HEK293T (cell line): ENCODE data around the gene AQP6.

Experiments used
- BHLHE40 ChIP-seq: fragments of 450-650 bp; IDR thresholded peaks from 2 replicates; pipeline ENCODE4 v1.6.1; 2016; ENCODE audit warnings: mild to moderate bottlenecking, moderate library complexity, borderline replicate concordance
- ELF4 ChIP-seq: fragments of 450-650 bp; IDR thresholded peaks from 2 replicates; pipeline ENCODE4 v1.6.1; 2017; ENCODE audit warnings: antibody characterized with exemption
- FOXA1 ChIP-seq: fragments of 450-650 bp; IDR thresholded peaks from 2 replicates; pipeline ENCODE4 v1.6.1; 2016; ENCODE audit warnings: mild to moderate bottlenecking
- FOXK2 ChIP-seq: fragments of 450-650 bp; IDR thresholded peaks from 2 replicates; pipeline ENCODE4 v1.6.1; 2016; ENCODE audit warnings: mild to moderate bottlenecking
- FOXM1 ChIP-seq: fragments of 450-650 bp; IDR thresholded peaks from 2 replicates; pipeline ENCODE4 v1.6.1; 2017; ENCODE audit warnings: mild to moderate bottlenecking, borderline replicate concordance
- L3MBTL2 ChIP-seq: fragments of 450-650 bp; conservative IDR thresholded peaks from 2 replicates; pipeline ENCODE4 v1.6.1; 2016; ENCODE audit warnings: mild to moderate bottlenecking
- LEF1 ChIP-seq: fragments of 450-650 bp; IDR thresholded peaks from 2 replicates; pipeline ENCODE4 v1.6.1; 2017; ENCODE audit warnings: mild to moderate bottlenecking, borderline replicate concordance
- NFRKB ChIP-seq: fragments of 450-650 bp; IDR thresholded peaks from 2 replicates; pipeline ENCODE4 v1.6.1; 2016; ENCODE audit warnings: mild to moderate bottlenecking, moderate library complexity
- SP1 ChIP-seq: fragments of 450-650 bp; IDR thresholded peaks from 2 replicates; pipeline ENCODE4 v1.6.1; 2017
- SUZ12 ChIP-seq: fragments of 450-650 bp; IDR thresholded peaks from 2 replicates; pipeline ENCODE4 v1.6.1; 2016; ENCODE audit warnings: mild to moderate bottlenecking
- TARDBP ChIP-seq: fragments of 450-650 bp; IDR thresholded peaks from 2 replicates; pipeline ENCODE4 v1.6.1; 2016

DNA sequence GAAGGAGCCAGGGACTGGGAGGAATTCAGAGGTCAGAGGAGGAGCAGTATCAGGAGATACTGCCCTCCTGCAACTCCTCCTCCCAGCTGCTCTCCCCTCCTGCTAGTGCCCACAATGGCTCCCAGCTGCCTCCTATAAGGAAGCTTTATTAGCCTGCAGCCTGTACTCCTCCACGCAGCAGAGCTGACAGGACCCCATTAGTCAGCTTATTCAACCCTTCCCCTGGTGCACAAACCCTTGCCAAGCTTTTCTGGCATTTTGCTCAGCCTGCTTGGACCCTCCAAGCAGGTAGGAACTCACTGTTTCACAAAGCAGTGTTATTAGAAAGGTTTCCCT is 29.2 kb upstream of the AQP6 start:
- TF ChIP-seq SUZ12 (no peak), FOXK2 (no peak), BHLHE40 (no peak), FOXA1 (no peak), SP1 (no peak), NFRKB (no peak), FOXM1 (no peak), L3MBTL2 (no peak), TARDBP (no peak), LEF1 (no peak), ELF4 (no peak)
